GM18868 (cell line): ENCODE results near the gene AQP6.
"Not testable (repeated sequence)": the region's sequence is repeated elsewhere in the genome, so short reads cannot be mapped to it uniquely, and the experiment has no call there.

Experiments used
- ATAC-seq: cut with Tn5 transposase; IDR thresholded peaks from one replicate; pipeline ENCODE4 v1.9.1; 2021; ENCODE audit warnings: mild to moderate bottlenecking, moderate library complexity; ENCODE audit not compliant: unreplicated experiment

AQP6 gene

GRCh38 chr12:49969027-49969426, 3.7 kb upstream of the AQP6 start:
- ATAC-seq = no peak

DNA sequence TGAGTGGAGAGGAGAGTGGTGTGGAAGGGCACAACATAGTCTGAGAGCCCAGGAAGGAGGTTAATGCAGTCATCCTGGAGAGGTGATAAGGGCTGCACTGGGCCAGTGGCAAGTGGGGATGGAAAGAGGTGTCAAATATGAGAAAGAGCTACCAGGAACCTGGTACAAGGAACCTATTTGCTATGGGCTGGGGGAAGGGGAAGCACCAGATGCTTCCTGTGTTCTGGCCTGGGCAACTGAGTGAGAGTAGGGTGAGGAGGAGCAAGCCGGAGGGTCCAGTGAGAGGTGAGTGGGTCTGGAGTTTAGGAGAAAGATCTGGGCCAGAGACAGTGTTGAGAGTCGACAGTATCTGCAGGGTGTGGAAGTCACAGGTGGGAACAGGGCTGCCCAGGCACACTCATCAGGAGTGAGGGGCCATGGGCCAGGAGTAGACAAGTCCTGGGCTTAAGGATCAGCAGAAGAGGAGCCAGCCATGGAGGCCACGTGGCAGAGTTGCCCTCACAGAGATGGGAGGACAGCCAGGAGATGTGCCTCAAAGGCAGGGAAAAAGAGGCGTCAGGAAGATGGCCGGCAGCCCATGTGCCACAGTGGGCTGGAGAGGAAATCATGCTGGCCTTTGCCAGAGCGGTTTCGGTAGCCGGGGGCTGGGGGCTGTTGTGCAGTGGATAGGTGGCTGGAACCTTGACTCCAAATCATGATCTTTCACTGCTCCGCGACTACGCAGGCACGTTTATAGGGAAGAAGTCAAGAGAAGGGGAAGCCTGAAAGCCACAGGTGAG, 2.9 kb upstream of the AQP6 start:
- ATAC-seq = no peak

DNA sequence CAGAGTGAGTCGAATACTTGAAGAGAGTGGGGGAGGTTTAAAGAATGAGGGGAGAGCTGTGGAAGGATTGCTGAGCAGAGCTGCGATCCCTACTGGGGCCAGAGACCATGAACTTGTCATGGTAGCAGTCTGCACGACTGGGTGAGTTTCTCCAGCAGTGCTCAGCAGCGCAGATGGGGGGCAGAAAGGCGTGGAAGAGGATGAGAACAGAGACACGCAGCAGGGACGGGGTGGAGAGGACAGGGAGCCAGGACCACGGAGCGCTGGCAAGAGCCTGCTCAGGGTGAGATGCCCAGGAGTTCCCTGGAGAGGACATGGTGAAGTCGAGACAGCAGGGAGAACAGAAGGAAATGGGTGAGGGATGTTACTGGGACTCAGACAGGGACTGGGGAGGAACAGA, 2.1 kb upstream of the AQP6 start:
- no peak for ATAC-seq

DNA sequence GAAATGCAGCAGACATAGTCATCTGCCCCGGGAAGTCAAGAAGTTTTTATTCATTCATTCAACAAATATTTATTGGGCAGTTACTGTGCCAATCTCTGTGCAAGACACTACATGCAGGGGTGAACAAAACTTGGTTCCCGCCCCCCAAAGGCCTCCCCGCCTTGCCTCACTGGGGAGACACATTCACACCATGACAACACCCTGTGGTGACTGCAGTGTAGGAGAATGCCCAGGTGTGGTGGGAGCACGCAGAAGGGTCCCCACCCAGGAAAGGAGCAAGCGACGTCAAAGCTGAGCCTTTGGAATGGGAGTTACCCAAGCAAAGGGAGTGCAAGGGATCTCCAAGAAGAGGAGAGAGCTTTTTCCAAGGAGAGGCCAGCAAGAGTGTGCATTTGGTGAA, 1.6 kb upstream of the AQP6 start:
- ATAC-seq = no peak

- no peak for ATAC-seq
Measured at GRCh38 chr12:49972129-49972528, 618 bp upstream of the AQP6 start.

GRCh38 chr12:49973361-49973830, 649 bp downstream of the AQP6 start:
- no peak for ATAC-seq

GRCh38 chr12:49974231-49974675, 1.5 kb downstream of the AQP6 start:
- no peak for ATAC-seq

GRCh38 chr12:49974677-49975317, 2.0 kb downstream of the AQP6 start:
- no peak for ATAC-seq

GRCh38 chr12:49975318-49975761, 2.6 kb downstream of the AQP6 start:
- no peak for ATAC-seq

DNA sequence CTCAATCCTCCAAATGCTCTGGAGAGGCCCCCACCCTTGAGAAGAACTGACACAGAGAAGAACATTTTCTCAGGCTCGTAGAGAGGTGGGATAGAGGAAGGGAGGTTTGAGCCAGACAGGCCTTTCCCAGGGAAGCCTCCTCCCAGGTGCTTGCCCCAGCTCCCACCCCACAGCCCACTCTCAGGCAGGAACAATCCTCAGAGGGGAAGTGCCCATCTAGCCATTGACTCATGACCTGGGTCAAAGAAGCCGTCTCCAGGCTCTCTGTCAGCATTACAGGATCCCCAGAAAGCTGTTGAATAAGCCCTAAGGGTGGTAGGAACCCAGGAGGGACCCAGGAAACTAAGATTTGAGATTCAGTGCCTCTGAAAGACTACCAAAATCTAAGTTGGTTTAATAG, 3.8 kb downstream of the AQP6 start:
- no peak for ATAC-seq

- ATAC-seq = no peak
Measured at GRCh38 chr12:49978125-49978524, 5.4 kb downstream of the AQP6 start.

GRCh38 chr12:49979016-49979586, 6.4 kb downstream of the AQP6 start:
- no peak for ATAC-seq

- no peak for ATAC-seq
Measured at GRCh38 chr12:49979791-49980190, 7.0 kb downstream of the AQP6 start.

DNA sequence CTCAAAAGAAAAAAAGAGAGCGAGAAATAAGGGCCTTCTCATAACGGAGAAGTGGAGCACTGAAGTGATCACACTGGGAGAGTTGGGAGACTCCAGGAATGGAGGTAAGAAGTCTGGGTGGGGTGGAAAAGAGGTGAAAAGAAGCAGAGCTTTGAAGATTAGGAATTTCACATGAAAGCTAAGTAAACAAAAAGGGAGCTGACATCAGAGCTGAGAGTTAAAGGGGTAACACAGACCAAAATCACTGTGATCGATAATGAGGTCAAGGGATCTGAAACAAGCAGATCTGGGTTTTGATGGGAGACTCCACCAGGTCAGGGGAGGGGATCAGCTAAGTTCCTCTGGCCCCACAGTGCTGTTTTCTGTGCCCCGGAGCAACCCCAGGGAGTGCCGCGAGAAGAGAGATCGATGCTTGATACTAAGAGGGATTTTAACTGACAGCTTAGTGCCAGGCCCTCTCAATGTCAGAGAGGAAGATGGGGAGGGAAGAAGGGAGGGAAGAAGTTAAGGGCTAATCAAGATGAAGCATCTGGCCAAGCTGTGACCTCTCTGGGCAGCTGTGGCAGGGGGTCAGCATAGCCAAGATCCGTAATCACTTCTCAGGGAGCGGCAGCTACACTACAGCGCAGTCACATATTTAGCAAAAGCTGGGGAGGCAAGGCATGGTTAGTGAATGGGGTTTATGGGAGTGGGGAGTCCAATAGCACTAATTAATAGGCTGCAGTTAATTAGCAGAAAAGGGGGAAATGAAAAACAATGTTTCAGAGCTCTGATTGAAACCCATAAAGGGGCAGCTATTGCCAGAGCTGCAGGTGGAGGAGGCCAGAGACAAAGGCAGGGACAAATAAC, 8.0 kb downstream of the AQP6 start:
- no peak for ATAC-seq

GRCh38 chr12:49982246-49983087, 9.7 kb downstream of the AQP6 start:
- ATAC-seq = no peak

DNA sequence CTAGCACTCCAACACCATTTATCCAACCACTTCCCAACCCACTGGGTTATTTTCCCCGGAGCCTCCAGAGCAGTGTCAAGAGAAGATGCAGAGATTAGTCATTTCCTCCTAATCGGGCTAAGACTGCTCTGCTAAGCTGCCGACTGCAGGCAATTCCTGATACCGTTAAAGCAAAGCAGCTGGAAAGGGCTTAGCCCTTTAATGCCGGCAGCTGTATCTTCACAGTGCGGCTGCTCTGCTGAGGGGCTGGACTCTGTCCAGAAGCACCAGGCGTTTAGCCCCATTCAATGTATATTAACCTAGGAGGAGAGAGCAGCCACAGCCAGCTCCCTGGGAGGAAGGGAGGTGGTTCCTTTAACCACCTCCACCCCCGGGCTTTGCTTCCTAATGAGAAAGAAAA, 11.1 kb downstream of the AQP6 start:
- ATAC-seq = no peak

DNA sequence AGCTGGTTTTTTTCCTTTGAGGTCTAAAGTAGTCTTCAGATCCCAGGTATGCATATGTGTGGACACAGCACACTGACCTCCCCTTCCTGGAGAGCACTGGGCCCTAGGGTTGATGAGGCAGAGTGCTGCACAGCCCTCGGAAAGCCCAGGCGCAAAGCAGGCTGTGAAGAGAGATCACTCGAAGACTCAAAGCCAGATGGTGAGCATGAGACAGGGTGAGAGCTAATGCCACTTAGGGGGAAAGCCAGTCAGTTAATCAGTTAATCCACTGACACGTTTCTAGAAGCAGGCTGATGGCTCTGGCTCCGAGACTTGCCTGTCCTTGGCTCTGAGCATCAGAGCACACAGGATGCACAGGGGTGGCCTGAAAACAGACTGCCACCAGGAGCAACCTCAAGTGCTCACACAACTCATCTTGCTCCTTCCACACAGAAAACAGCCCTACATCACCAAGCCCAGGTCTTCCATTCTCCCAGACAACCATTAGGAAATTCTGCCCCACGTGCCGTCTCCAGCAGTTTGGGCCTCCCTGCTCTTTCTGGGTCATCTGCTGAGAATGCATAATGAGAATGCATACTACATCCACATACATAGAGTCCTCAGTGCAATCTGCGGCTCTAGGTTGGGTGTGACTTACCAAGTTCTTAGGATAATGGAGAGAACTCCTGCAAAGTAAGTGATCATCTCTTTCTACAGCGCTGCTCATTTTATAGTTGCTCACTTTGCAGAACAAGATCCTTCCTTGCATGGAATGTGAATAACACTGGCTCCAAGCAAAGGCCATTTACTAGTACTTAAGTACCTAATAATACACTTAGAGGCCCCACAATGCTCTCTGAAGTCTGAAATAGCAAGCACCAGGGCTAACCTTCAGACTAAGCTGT, 12.0 kb downstream of the AQP6 start:
- ATAC-seq = no peak

DNA sequence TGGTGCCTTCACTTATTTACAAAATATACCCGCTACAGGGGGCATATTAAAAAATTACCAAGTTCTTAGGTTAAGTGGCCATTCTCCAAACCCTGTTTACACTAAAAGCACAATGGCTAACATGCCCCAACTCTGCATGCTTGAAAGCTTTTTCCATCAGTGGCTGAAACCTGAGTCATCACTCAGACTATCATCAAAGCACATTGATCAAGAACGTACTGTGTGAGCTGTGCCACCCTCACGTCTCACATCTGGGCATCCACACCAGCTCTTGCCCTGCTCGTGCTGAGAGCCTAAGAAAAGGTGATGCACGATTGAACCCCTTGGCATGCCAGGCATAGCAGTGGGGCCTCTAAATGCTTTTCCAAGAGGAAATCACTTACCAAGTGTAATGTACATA, 13.2 kb downstream of the AQP6 start:
- no peak for ATAC-seq

GRCh38 chr12:49986476-49986875, 13.7 kb downstream of the AQP6 start:
- not testable (repeated sequence) for ATAC-seq
